HG02588 (cell line): Measurements from ENCODE around the gene TAPBPL.
"Not testable (repeated sequence)": the region's sequence is repeated elsewhere in the genome, so short reads cannot be mapped to it uniquely, and the experiment has no call there.

Experiments used
- ATAC-seq: cut with Tn5 transposase; IDR thresholded peaks from one replicate; pipeline ENCODE4 v1.9.1; 2021; ENCODE audit warnings: mild to moderate bottlenecking, moderate library complexity; ENCODE audit not compliant: unreplicated experiment

The TAPBPL gene

DNA sequence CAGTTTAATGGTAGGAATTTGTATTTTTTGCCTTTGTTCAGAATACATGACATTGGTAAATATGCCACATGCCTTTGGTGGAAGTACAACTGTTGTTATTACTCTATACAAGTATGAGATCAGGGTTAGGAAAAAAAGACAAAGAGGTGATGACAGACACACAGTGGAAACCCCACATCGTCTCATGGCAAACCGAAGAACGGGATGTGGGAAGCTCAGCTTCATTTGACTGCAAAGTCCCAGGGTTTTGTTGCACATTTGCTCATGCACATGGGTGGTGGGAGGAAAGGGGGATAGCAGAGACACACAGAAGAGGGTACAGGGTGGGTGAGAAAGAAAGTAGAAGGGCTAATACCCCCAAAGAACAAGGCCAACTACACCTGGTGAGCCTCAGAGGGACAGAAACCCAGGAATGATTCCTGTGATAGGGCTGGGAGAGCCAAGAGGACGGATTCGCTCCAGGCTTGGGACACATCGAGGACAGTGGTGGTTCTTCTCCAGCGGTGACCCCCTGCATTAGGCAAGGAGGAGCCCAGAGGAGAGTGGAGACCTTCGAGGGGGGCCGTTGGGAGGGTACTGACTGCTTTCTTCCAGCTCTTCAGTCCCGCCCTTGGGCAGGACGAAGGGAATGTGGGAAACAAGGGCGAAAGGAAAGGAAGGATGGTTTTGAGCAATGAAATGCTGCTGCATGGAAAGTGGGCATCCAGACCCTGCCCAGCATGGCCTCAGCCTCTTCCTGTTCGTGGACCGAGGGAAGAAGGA lies 10.6 kb downstream of the TAPBPL start:
- no peak for ATAC-seq

GRCh38 chr12:6463216-6463615 lies 11.4 kb downstream of the TAPBPL start:
- ATAC-seq = no peak

DNA sequence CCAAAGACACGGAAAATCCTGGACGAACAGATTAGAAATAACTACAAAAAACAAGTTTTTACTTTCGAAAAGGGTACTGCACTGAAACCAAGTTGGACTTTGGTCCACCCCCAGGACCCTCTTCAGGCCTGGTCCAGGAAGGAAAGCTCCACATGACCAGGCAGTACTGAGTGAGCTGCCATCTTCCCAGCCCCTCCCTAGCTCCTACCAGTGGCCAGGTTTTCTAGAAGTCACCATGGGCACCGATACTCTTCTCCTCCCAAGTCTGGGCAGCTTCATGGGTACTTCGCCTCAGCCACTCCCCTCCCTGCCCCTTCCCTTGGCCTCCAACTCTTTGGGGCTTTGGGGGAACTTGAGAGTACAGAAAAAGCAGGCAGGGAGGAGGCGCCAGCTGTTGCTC lies 12.0 kb downstream of the TAPBPL start:
- ATAC-seq = no peak

GRCh38 chr12:6464531-6464930 lies 12.7 kb downstream of the TAPBPL start:
- ATAC-seq = no peak

DNA sequence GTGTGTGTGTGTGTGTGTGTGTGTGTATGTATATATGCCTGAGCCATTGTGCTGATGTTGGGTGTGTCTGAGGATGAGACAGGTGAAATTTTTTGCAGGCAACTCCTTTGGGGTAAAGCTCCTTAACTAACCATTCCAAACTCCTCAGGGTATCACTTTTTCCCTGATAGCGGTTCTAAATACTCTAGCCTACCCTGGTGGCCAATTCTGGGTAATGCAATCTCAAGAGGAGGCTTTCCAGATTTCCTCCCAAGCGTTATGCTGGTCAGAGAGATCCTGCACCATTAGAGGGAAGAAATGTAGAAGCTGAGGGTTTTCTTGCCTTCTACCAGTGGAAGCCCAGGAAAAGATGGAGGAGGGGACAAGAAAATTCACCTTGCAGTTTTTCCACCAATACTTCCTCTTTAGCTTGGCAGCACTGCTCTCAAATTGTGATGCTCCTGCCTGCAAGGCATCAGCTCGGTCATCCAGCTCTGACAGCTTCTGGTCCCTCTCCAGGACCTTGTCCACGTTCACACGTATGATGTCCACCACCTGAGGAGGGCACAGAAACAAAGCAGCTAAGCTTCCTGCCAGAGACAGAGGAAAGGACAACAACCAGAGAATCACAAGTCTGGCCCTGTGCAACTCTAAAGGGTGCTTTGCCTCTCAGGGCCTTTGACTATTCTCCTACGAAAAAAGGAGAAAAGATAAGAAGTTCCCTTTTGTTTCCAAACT lies 13.8 kb downstream of the TAPBPL start:
- ATAC-seq = no peak

GRCh38 chr12:6466184-6466573 lies 14.3 kb downstream of the TAPBPL start:
- ATAC-seq = no peak

GRCh38 chr12:6466751-6467150 lies 14.9 kb downstream of the TAPBPL start:
- ATAC-seq = not testable (repeated sequence)

- not testable (repeated sequence) for ATAC-seq
Measured at GRCh38 chr12:6467571-6468282, 15.9 kb downstream of the TAPBPL start.

- ATAC-seq = no peak
Measured at GRCh38 chr12:6468283-6468575, 16.4 kb downstream of the TAPBPL start.

DNA sequence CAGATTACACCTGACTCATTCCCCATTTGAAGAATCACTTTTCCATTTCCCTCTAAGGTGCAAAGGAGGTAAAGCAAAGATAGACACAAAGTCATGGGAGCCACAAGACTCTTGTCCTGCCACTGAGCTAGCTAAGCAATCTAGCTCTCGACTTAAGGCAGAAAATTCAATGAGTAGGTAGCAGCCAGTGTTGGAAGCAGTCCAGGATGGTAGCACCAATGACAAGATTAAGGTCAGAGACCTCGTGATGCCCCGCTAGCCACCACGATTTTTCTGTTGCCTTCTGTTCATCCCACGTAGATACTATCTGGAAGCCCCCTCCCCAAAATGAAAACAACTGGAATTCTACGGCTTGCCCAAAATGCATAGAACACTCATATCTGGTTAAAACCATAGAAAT lies 17.2 kb downstream of the TAPBPL start:
- no peak for ATAC-seq

DNA sequence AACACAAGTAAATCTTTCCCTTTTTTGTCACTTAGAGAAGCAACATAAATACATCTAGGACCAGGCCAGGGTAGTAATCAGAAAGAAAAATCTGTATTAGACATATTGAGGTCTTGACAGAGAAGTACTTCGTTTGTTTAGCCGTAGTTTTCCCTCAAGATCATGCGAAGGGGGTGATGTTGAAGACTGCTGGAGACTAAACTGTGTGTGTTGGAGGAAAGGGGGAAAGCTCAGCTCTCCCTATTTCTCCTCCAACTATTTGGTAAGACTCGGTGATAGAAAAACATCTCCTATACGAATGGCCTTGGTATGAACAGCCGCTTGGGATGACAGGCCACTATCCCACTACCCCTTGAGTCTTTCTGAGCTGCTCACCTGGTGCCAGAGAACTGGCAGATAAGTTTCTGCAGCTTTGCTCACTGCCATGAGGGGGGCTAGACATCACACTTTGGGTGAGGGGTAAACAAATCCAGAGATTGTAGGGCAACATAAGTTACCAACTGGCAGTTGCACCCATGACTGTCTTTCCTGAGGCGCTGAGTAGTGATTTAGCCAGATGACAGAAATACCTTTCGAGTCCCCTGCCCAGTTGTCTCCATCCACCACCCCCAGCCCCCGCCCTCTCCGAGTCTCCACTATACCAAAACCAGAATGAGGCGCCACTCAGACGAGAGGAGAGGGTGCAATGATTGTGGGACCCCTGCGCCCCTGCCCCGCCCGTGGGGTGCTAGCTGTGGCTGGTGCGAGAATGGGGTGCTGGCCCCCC lies 17.9 kb downstream of the TAPBPL start:
- ATAC-seq = no peak

- peak; percentile 88 for ATAC-seq
Measured at GRCh38 chr12:6470375-6471163, 18.7 kb downstream of the TAPBPL start, which contains the start of gene VAMP1. Gene VAMP1, minus strand, starts transcription at chr12:6470677. Its CDS starts 146 bp downstream, at chr12:6470531.

DNA sequence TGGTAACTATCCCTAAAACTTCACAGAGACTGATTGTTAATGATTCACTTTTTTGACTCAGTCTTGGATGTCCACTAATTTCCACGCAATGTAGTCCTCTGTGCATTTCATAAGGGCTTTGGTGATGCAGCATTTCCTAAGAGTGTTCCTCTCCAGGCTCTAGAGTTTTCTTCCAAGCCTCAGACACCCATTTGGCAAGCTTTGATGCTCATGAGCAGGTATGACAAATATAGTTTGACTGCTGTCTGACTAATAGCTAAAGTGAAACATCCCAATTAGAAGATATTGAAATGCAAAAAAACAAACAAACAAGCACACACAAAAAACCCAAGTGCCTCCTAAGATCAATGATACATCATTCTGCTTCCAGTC lies 20.1 kb downstream of the TAPBPL start:
- no peak for ATAC-seq

GRCh38 chr12:6472491-6472890 lies 20.6 kb downstream of the TAPBPL start:
- no peak for ATAC-seq

- not testable (repeated sequence) for ATAC-seq
Measured at GRCh38 chr12:6475233-6475975, 23.6 kb downstream of the TAPBPL start.

GRCh38 chr12:6476489-6476888 lies 24.6 kb downstream of the TAPBPL start:
- ATAC-seq = no peak

- ATAC-seq = not testable (repeated sequence)
Measured at GRCh38 chr12:6477601-6478377, 25.9 kb downstream of the TAPBPL start.

- no peak for ATAC-seq
Measured at GRCh38 chr12:6478416-6478815, 26.6 kb downstream of the TAPBPL start.

- ATAC-seq = no peak
Measured at GRCh38 chr12:6488240-6488639, 36.4 kb downstream of the TAPBPL start.
